ENCODE results near the gene DSG2. TPM values are rescaled to one million over a fixed set of nuclear protein-coding genes. Genes with fewer than 3 reads are reported as not detected.

DSG2 gene
- total and polyA plus RNA-seq, 2 of the 4 experiments (the other 2 are of a cell fraction): 1.8 to 2.3 TPM

DNA sequence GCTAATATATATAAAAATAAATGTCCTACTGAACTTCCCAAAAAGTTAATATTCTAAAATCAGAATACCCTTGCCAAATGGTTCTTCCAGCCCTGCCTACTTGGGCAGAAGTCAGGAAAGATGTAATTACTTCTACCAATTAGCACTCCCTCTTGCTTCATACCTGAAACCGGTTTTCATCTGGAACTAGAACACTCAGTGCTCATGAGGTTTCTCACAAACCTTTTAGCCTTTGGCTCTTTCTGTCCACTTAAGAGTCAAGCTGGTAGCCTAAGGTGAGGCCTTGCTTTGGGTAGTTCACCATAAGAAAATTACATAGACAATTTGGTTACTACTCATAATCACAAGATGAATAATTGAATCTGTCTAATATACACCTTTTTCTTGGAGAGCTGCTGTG lies 46.4 kb upstream of the DSG2 start:
- no peak overlapping the region for H3K14ac ChIP-seq (replicated peaks; ENCODE audit: low read depth, low read length)
- H3K79me1 ChIP-seq (ENCODE audit: low read depth in 1 of 2, low read length in 2 of 2): no peaks in the 10 kb centered on the region
- BruUV-seq (replicated peaks): no TSS peak
- POLR2A ChIA-PET (ENCODE audit: unreplicated experiment): no interaction called here
- no peak for ATAC-seq (ENCODE audit: low read depth)
- H3K4ac ChIP-seq (ENCODE audit: low read depth, low read length): no peak overlapping the region
- H3K4me3 ChIP-seq (ENCODE audit: insufficient read depth, low read depth, low read length): no peak overlapping the region
- H3K56ac ChIP-seq (ENCODE audit: extremely low read depth, insufficient read depth, low read length): no peak overlapping the region; the same call in 1 of the 2 replicates
- in situ Hi-C loops (cut with MboI; ENCODE audit: low sequenced_read_pairs): no loop called here
- H3K23ac ChIP-seq (ENCODE audit: low read depth, low read length): no peak overlapping the region
- H4K91ac ChIP-seq (ENCODE audit: insufficient read depth, low read depth, low read length): no peak overlapping the region
- no peak overlapping the region for H2BK15ac ChIP-seq (ENCODE audit: low read depth, low read length)
- no peaks in the 10 kb centered on the region for H3K36me3 ChIP-seq (ENCODE audit: control insufficient read depth, insufficient read depth, low read length)
- no peak overlapping the region for H3K9ac ChIP-seq (ENCODE audit: low read depth, low read length)
- no peaks in the 10 kb centered on the region; the same call in 1 of the 2 replicates for H3K9me3 ChIP-seq (ENCODE audit: control insufficient read depth, insufficient read depth, low read length)
- no peak overlapping the region for H2AFZ ChIP-seq (replicated peaks; ENCODE audit: low read length, poor library complexity)
- dilution Hi-C loops (cut with HindIII; ENCODE audit: low sequenced_read_pairs, unreplicated experiment): no loop called here
- no peak overlapping the region for H4K5ac ChIP-seq (ENCODE audit: low read depth, low read length)
- intact Hi-C loops (cut with micrococcal nuclease): no loop called here
- no peaks in the 10 kb centered on the region for H3K9me1 ChIP-seq (ENCODE audit: insufficient read depth, low read length)
- no peak overlapping the region for H2AK5ac ChIP-seq (ENCODE audit: low read depth, low read length)
- CTCF ChIA-PET: no interaction called here
- DNase-seq: no peak
- no peaks in the 10 kb centered on the region for H4K20me1 ChIP-seq (ENCODE audit: insufficient read depth, low read length)
- TF ChIP-seq MXI1 (IDR thresholded peaks at IDR 0.05; ENCODE audit: borderline replicate concordance, low read depth, low read length): no peak
- TF ChIP-seq, protein P1, sequence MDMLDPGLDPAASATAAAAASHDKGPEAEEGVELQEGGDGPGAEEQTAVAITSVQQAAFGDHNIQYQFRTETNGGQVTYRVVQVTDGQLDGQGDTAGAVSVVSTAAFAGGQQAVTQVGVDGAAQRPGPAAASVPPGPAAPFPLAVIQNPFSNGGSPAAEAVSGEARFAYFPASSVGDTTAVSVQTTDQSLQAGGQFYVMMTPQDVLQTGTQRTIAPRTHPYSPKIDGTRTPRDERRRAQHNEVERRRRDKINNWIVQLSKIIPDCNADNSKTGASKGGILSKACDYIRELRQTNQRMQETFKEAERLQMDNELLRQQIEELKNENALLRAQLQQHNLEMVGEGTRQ (IDR thresholded peaks at IDR 0.05; ENCODE audit: low read depth, low read length): no peak
- TF ChIP-seq SMC3 (IDR thresholded peaks at IDR 0.05; ENCODE audit: low read depth, low read length): no peak
- TF ChIP-seq BHLHE40 (IDR thresholded peaks at IDR 0.05; ENCODE audit: low read depth, low read length): no peak
- TF ChIP-seq NFE2L2 (IDR thresholded peaks at IDR 0.05; ENCODE audit: low read depth, low read length): no peak
- TF ChIP-seq POLR2A (IDR thresholded peaks at IDR 0.05; ENCODE audit: low read depth, low read length): no peak
- TF ChIP-seq MAZ (IDR thresholded peaks at IDR 0.05; ENCODE audit: borderline replicate concordance, low read depth, low read length): no peak
- TF ChIP-seq, protein P2, sequence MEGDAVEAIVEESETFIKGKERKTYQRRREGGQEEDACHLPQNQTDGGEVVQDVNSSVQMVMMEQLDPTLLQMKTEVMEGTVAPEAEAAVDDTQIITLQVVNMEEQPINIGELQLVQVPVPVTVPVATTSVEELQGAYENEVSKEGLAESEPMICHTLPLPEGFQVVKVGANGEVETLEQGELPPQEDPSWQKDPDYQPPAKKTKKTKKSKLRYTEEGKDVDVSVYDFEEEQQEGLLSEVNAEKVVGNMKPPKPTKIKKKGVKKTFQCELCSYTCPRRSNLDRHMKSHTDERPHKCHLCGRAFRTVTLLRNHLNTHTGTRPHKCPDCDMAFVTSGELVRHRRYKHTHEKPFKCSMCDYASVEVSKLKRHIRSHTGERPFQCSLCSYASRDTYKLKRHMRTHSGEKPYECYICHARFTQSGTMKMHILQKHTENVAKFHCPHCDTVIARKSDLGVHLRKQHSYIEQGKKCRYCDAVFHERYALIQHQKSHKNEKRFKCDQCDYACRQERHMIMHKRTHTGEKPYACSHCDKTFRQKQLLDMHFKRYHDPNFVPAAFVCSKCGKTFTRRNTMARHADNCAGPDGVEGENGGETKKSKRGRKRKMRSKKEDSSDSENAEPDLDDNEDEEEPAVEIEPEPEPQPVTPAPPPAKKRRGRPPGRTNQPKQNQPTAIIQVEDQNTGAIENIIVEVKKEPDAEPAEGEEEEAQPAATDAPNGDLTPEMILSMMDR (conservative IDR thresholded peaks at IDR 0.05; ENCODE audit: low read depth, low read length): no peak
- no peak for TF ChIP-seq CEBPB (IDR thresholded peaks at IDR 0.05; ENCODE audit: low read depth, low read length)
- WGBS, 2 experiments (ENCODE audit: extremely low coverage in 2 of 2, insufficient read length in 1 of 2): no CpG with 5 or more reads among the region's 1 CpG
- no peaks in the 10 kb centered on the region for H3K27me3 ChIP-seq (ENCODE audit: control insufficient read depth, insufficient read depth, low read length)
- no peak overlapping the region for H4K8ac ChIP-seq (ENCODE audit: low read depth in 2 of 2, low read length in 2 of 2)
- no peaks in the 10 kb centered on the region for H3K4me1 ChIP-seq (ENCODE audit: control insufficient read depth, insufficient read depth, low read length)
- no peak overlapping the region for H2AK9ac ChIP-seq (replicated peaks; ENCODE audit: low read depth, low read length, poor library complexity)
- no peak overlapping the region for H2BK120ac ChIP-seq (ENCODE audit: low read depth, low read length)
- no peak overlapping the region for H2BK5ac ChIP-seq (ENCODE audit: low read depth, low read length, poor library complexity, severe bottlenecking)
- no peak overlapping the region for H3K4me2 ChIP-seq (ENCODE audit: low read depth, low read length)
- H3K27ac ChIP-seq (ENCODE audit: insufficient read depth, low read length): no peak overlapping the region
- no peak overlapping the region for H3K18ac ChIP-seq (ENCODE audit: low read depth, low read length)
- H2BK20ac ChIP-seq (ENCODE audit: low read depth, low read length): no peak overlapping the region

Measured in IMR-90 (cell line).